ENCODE data around the gene TOR1AIP1.

The TOR1AIP1 gene

DNA sequence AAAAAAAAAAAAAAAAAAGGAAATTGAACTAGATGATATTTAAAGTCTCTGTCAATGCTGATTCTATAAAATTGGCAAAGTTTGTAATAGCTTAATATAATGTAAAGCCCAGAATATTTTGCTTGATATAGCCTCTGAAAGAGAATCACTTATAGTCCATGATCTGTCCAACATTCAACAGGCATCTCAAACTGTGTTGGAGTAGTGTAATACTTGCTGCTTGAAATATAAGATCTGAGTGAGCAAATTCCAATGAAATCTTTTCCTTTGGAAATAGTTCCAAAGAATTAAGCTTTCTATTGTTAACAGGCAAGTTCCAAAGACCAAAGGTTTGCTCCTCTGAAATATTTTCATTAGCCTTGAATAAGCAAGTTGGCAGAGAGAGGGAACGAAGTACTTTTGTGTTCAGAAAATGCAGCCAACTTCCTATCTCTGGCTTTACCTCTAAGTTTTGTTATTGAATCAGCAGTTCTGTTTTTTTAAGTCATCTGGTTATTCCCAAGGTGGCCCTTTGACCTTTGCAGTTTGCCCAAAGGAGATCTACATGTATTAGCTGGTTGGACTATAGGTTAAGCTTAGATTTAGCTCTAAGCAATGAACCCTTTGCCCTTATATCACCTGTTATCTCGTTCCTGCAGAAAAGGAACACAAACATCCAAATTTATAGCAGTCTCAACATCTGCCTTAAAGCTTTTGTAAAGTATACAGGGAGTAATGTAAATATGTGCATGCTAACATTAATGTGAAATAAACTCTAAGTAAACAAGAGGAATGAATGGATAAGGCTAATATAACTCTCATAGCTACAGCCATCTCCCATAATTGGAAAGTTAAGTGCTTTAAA is 48.1 kb downstream of the TOR1AIP1 start:
- Histone ChIP-seq H3K4me3 (ENCODE audit: insufficient read length, low read depth) (no peak overlapping the region), H3K9me3 (ENCODE audit: insufficient read depth, low read length) (no peaks in the 10 kb centered on the region), H3K27me3 (ENCODE audit: insufficient read depth, insufficient read length) (no peaks in the 10 kb centered on the region), H3K4me1 (ENCODE audit: insufficient read depth, insufficient read length) (no peaks in the 10 kb centered on the region), H3K36me3 (ENCODE audit: insufficient read depth, insufficient read length, low read length) (no peaks in the 10 kb centered on the region), H3K9ac (ENCODE audit: insufficient read length, low read depth) (no peak overlapping the region)
- no peak for DNase-seq (ENCODE audit: low read depth, low spot score)
- TF ChIP-seq SUZ12 (IDR thresholded peaks at IDR 0.05; ENCODE audit: extremely low read depth, insufficient read depth, insufficient read length), result no peak

DNA sequence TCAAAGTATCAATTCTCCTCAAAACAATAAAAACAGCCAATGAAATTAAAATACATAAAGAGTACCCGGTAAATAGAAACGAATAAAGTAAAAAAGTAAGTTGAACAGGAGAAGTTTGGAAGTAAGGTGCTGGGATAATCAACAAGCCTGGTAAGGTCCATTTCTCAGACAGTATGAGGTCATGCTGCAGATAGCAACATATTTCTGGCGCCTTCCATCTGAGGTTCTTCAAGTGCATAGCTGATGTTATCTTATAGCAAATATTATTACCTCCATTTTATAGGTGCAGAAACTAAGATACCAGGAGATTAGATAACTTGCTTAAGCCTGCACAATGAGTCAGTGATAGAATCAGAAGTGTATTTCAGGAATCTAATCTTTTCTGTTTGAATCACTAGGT is 48.8 kb downstream of the TOR1AIP1 start:
- no peaks in the 10 kb centered on the region for H3K9me3 ChIP-seq (ENCODE audit: insufficient read depth, low read length)
- no peak overlapping the region for H3K9ac ChIP-seq (ENCODE audit: insufficient read length, low read depth)
- no peak for DNase-seq (ENCODE audit: low read depth, low spot score)
- H3K36me3 ChIP-seq (ENCODE audit: insufficient read depth, insufficient read length, low read length), result no peaks in the 10 kb centered on the region
- H3K27me3 ChIP-seq (ENCODE audit: insufficient read depth, insufficient read length), result no peaks in the 10 kb centered on the region
- no peak overlapping the region for H3K4me3 ChIP-seq (ENCODE audit: insufficient read length, low read depth)
- no peaks in the 10 kb centered on the region for H3K4me1 ChIP-seq (ENCODE audit: insufficient read depth, insufficient read length)
- no peak for TF ChIP-seq SUZ12 (IDR thresholded peaks at IDR 0.05; ENCODE audit: extremely low read depth, insufficient read depth, insufficient read length)
- no peak for TF ChIP-seq ZNF274 (IDR thresholded peaks at IDR 0.05; ENCODE audit: low read depth, low read length)
- no peak for TF ChIP-seq YY1 (IDR thresholded peaks at IDR 0.05; ENCODE audit: insufficient read depth, insufficient read length)

DNA sequence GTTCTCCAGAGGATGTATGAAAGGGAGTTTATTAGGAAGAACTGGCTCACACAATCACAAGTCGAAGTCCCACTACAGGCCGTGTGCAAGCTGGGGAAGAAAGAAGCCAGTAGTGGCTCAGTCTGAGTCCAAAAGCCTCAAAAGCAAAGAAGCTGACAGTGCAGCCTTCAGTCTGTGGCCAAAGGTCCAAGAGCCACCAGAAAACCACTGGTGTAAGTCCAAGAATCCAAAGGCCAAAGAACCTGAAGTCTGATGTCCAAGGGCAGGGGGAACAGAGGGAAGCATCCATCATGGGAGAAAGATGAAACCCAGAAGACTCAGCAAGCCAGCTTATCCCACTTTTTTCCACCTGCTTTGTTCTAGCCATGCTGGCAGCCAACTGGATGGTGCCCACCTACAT is 51.1 kb downstream of the TOR1AIP1 start:
- no peaks in the 10 kb centered on the region for H3K9me3 ChIP-seq (ENCODE audit: insufficient read depth, low read length)
- DNase-seq (ENCODE audit: low read depth, low spot score), result no peak
- H3K4me3 ChIP-seq (ENCODE audit: insufficient read length, low read depth), result no peak overlapping the region
- H3K9ac ChIP-seq (ENCODE audit: insufficient read length, low read depth), result no peak overlapping the region
- H3K27me3 ChIP-seq (ENCODE audit: insufficient read depth, insufficient read length), result no peaks in the 10 kb centered on the region
- TF ChIP-seq SUZ12 (IDR thresholded peaks at IDR 0.05; ENCODE audit: extremely low read depth, insufficient read depth, insufficient read length) (no peak), YY1 (IDR thresholded peaks at IDR 0.05; ENCODE audit: insufficient read depth, insufficient read length) (no peak), ZNF274 (IDR thresholded peaks at IDR 0.05; ENCODE audit: low read depth, low read length) (no peak)
- H3K36me3 ChIP-seq (ENCODE audit: insufficient read depth, insufficient read length, low read length), result no peaks in the 10 kb centered on the region
- H3K4me1 ChIP-seq (ENCODE audit: insufficient read depth, insufficient read length), result no peaks in the 10 kb centered on the region

DNA sequence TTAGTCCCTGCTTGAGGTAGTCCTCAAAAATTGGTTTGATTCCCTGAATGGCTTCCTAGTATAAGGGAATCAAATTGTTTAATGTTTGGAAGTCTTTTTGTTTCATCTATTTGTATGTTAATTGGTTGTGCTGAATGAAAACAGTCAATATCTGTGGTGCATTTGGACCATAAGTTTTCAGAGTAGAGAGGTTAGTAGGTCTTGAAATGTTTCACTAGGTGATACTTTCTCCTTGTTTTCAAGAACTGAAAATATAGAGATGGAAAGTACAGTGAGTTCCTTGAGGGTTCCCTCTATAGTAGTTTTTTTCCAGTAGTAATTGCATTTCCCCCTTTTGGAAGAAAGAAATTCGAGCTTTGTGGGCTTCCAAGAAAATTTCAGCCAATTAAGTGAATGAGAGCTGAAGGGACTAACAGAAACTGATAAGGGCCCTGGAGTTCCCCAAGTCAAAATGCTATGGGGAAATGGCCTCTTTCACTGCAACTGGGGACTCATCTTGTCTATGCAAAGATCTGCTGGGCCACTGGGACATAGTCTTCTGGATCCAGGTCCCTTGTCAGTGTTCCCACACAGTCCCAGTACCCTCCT is 53.9 kb downstream of the TOR1AIP1 start:
- H3K36me3 ChIP-seq (ENCODE audit: insufficient read depth, insufficient read length, low read length), result no peaks in the 10 kb centered on the region
- H3K4me3 ChIP-seq (ENCODE audit: insufficient read length, low read depth), result no peak overlapping the region
- TF ChIP-seq YY1 (IDR thresholded peaks at IDR 0.05; ENCODE audit: insufficient read depth, insufficient read length) (no peak), ZNF274 (IDR thresholded peaks at IDR 0.05; ENCODE audit: low read depth, low read length) (no peak), SUZ12 (IDR thresholded peaks at IDR 0.05; ENCODE audit: extremely low read depth, insufficient read depth, insufficient read length) (no peak)
- no peak for DNase-seq (ENCODE audit: low read depth, low spot score)
- H3K27me3 ChIP-seq (ENCODE audit: insufficient read depth, insufficient read length), result no peaks in the 10 kb centered on the region
- H3K9ac ChIP-seq (ENCODE audit: insufficient read length, low read depth), result no peak overlapping the region
- H3K4me1 ChIP-seq (ENCODE audit: insufficient read depth, insufficient read length), result no peaks in the 10 kb centered on the region
- H3K9me3 ChIP-seq (ENCODE audit: insufficient read depth, low read length), result no peaks in the 10 kb centered on the region

DNA sequence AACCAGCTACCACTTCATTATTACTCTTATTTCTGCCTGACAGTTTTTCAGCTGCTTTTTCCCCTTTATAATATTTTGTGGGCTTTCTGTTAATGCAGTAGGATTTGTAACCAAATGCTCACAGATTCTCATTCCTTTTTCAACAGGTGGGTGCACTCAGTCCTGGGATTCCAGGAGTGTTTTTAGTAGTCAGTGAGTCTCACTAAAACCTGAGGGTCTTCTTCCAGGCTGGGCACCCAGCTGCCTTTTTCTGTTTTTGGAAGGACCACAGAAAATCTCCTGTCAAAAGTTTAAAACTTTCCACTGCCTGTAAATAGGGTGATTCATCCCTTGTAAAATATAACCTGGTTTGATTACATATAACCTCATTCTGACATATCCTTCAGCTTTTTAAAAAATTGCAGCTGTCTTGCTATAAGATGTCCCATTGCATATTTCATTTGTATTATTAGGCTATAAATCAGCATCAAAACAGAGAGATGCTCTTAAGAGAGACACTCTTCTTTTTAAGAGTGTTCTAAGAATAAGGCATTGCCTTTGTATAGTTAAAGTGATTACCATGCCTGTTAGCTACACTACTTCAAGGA is 55.7 kb downstream of the TOR1AIP1 start:
- H3K27me3 ChIP-seq (ENCODE audit: insufficient read depth, insufficient read length), result no peaks in the 10 kb centered on the region
- H3K4me1 ChIP-seq (ENCODE audit: insufficient read depth, insufficient read length), result no peaks in the 10 kb centered on the region
- no peaks in the 10 kb centered on the region for H3K9me3 ChIP-seq (ENCODE audit: insufficient read depth, low read length)
- H3K4me3 ChIP-seq (ENCODE audit: insufficient read length, low read depth), result no peak overlapping the region
- TF ChIP-seq YY1 (IDR thresholded peaks at IDR 0.05; ENCODE audit: insufficient read depth, insufficient read length) (no peak), ZNF274 (IDR thresholded peaks at IDR 0.05; ENCODE audit: low read depth, low read length) (no peak)
- no peaks in the 10 kb centered on the region for H3K36me3 ChIP-seq (ENCODE audit: insufficient read depth, insufficient read length, low read length)
- H3K9ac ChIP-seq (ENCODE audit: insufficient read length, low read depth), result no peak overlapping the region
- DNase-seq (ENCODE audit: low read depth, low spot score), result no peak

DNA sequence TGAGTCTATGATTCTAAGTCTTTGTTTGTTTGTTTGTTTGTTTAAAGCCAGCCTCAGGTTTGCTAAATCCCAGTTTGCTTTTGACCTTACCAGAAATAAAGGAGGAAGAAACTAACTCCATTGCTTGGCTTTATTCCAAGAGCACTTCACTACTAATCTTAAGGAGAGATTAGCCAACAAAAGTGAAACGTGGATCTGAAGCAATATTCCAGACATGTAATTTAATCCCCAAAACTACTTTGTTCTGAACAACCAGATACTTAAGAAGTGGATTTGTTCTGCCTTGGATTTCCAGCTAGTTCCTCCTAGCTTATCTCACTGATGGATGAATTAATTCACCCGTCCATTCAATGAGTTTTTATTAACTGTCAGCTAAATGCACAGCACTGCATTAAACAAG is 56.7 kb downstream of the TOR1AIP1 start:
- no peak for DNase-seq (ENCODE audit: low read depth, low spot score)
- Histone ChIP-seq H3K36me3 (ENCODE audit: insufficient read depth, insufficient read length, low read length) (no peaks in the 10 kb centered on the region), H3K9ac (ENCODE audit: insufficient read length, low read depth) (no peak overlapping the region), H3K4me3 (ENCODE audit: insufficient read length, low read depth) (no peak overlapping the region), H3K27me3 (ENCODE audit: insufficient read depth, insufficient read length) (no peaks in the 10 kb centered on the region), H3K9me3 (ENCODE audit: insufficient read depth, low read length) (no peaks in the 10 kb centered on the region), H3K4me1 (ENCODE audit: insufficient read depth, insufficient read length) (no peaks in the 10 kb centered on the region)
- TF ChIP-seq ZNF274 (IDR thresholded peaks at IDR 0.05; ENCODE audit: low read depth, low read length) (no peak), YY1 (IDR thresholded peaks at IDR 0.05; ENCODE audit: insufficient read depth, insufficient read length) (no peak), SUZ12 (IDR thresholded peaks at IDR 0.05; ENCODE audit: extremely low read depth, insufficient read depth, insufficient read length) (no peak)

DNA sequence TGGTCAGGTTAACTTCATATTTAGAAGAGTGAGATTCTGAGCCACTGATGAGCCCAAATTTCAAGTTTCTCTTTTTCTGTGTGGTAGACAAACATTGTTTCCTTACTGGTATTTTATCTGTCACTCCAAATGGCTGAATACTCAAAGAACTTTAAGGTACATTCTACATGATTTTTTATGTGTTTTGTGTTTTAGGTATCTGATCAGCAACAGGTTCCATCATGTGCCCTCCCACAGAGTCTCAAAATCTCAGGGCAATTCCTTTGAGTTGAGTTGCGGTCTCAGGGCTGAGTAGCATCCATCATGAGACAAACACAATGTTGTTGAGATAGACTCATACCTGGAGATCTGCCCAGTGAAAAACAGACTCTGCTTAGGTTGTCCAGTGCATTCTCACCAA is 57.9 kb downstream of the TOR1AIP1 start:
- TF ChIP-seq SUZ12 (IDR thresholded peaks at IDR 0.05; ENCODE audit: extremely low read depth, insufficient read depth, insufficient read length) (no peak), YY1 (IDR thresholded peaks at IDR 0.05; ENCODE audit: insufficient read depth, insufficient read length) (no peak), ZNF274 (IDR thresholded peaks at IDR 0.05; ENCODE audit: low read depth, low read length) (no peak)
- Histone ChIP-seq H3K4me1 (ENCODE audit: insufficient read depth, insufficient read length) (no peaks in the 10 kb centered on the region), H3K36me3 (ENCODE audit: insufficient read depth, insufficient read length, low read length) (no peaks in the 10 kb centered on the region), H3K9ac (ENCODE audit: insufficient read length, low read depth) (no peak overlapping the region), H3K9me3 (ENCODE audit: insufficient read depth, low read length) (no peaks in the 10 kb centered on the region), H3K4me3 (ENCODE audit: insufficient read length, low read depth) (no peak overlapping the region), H3K27me3 (ENCODE audit: insufficient read depth, insufficient read length) (no peaks in the 10 kb centered on the region)
- DNase-seq (ENCODE audit: low read depth, low spot score), result no peak

Measured in NT2/D1 (cell line).